CD4-positive, alpha-beta T cell treated with Interleukin-15 for 1 hour (primary cell): ENCODE measurements around the gene USP48.
"Not testable (repeated sequence)": the region's sequence is repeated elsewhere in the genome, so short reads cannot be mapped to it uniquely, and the experiment has no call there.

Experiments used
- DNase-seq: peaks from one replicate; pipeline ENCODE4 v3.0.0-alpha.2; 2020

The USP48 gene

GRCh38 chr1:21691739-21692138 lies 91.2 kb downstream of the USP48 start:
- DNase-seq: no peak

GRCh38 chr1:21689661-21690372 lies 93.1 kb downstream of the USP48 start:
- DNase-seq: no peak

GRCh38 chr1:21687081-21687529 lies 95.8 kb downstream of the USP48 start:
- no peak for DNase-seq

GRCh38 chr1:21685946-21686678 lies 96.8 kb downstream of the USP48 start:
- DNase-seq: no peak

GRCh38 chr1:21681426-21681825 lies 101.5 kb downstream of the USP48 start:
- no peak for DNase-seq

- DNase-seq: no peak
Measured at GRCh38 chr1:21680918-21681317, 102.0 kb downstream of the USP48 start.

- no peak for DNase-seq
Measured at GRCh38 chr1:21680381-21680780, 102.6 kb downstream of the USP48 start.

GRCh38 chr1:21677168-21677567 lies 105.8 kb downstream of the USP48 start:
- no peak for DNase-seq

GRCh38 chr1:21674957-21675356 lies 108.0 kb downstream of the USP48 start:
- no peak for DNase-seq

- not testable (repeated sequence) for DNase-seq
Measured at GRCh38 chr1:21673853-21674252, 109.1 kb downstream of the USP48 start.

GRCh38 chr1:21673277-21673780 lies 109.6 kb downstream of the USP48 start:
- DNase-seq: no peak

- no peak for DNase-seq
Measured at GRCh38 chr1:21672478-21673276, 110.3 kb downstream of the USP48 start.

GRCh38 chr1:21671915-21672314 lies 111.0 kb downstream of the USP48 start:
- DNase-seq: no peak

GRCh38 chr1:21670956-21671902 lies 111.7 kb downstream of the USP48 start:
- DNase-seq: no peak

GRCh38 chr1:21670059-21670881 lies 112.7 kb downstream of the USP48 start:
- no peak for DNase-seq

GRCh38 chr1:21669258-21670058 lies 113.5 kb downstream of the USP48 start, which contains the start of gene RAP1GAP:
Gene RAP1GAP, minus strand, starts transcription at chr1:21669357. Its CDS starts 49,325 bp downstream, at chr1:21620032.
- no peak for DNase-seq

GRCh38 chr1:21668951-21669257 lies 114.0 kb downstream of the USP48 start:
- DNase-seq: no peak

GRCh38 chr1:21668232-21668950 lies 114.6 kb downstream of the USP48 start:
- DNase-seq: no peak

GRCh38 chr1:21667348-21668231 lies 115.4 kb downstream of the USP48 start:
- DNase-seq: no peak
